Epithelial cell of esophagus (primary cell): ENCODE results near the gene NEU1.
"Not testable (repeated sequence)": the region's sequence is repeated elsewhere in the genome, so short reads cannot be mapped to it uniquely, and the experiment has no call there.

Source experiments
- DNase-seq: peaks from one replicate; pipeline ENCODE4 v3.0.0; 2010; ENCODE audit warnings: low read depth
- H3K4me3 ChIP-seq: 2 replicates; pipeline ENCODE4 v1.5.1; 2011; ENCODE audit warnings: mild to moderate bottlenecking, low read length, control low read depth
- TF ChIP-seq, protein P1 (sequence below): IDR thresholded peaks from 2 replicates; pipeline ENCODE4 v1.5.1; 2011; ENCODE audit warnings: low read depth, mild to moderate bottlenecking, low read length, control low read depth, inconsistent platforms; ENCODE audit not compliant: insufficient read depth; ENCODE audit errors: missing control alignments

The NEU1 gene

DNA sequence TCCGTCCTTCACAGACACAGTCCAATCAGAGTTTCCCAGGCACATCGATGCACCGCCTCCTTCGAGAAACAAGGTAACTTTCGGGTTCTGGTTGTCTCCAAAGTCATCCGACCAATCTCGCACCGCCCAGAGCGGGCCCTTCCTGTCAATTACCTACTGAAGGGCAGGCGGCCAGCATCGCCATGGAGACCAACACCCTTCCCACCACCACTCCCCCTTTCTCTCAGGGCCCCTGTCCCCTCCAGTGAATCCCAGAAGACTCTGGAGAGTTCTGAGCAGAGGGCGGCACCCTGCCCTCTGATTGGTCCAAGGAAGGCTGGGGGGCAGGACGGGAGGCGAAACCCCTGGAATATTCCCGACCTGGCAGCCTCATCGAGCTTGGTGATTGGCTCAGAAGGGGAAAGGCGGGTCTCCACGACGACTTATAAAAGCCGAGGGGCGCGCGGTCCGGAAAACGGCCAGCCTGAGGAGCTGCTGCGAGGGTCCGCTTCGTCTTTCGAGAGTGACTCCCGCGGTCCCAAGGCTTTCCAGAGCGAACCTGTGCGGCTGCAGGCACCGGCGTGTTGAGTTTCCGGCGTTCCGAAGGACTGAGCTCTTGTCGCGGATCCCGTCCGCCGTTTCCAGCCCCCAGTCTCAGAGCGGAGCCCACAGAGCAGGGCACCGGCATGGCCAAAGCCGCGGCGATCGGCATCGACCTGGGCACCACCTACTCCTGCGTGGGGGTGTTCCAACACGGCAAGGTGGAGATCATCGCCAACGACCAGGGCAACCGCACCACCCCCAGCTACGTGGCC lies 35.1 kb downstream of the NEU1 start, which contains the start of gene HSPA1B:
Gene HSPA1B, plus strand, starts transcription at position 453 of the 794 bp plus-strand sequence. Its CDS starts 213 bp downstream, at position 666.
- TF ChIP-seq, protein P1, sequence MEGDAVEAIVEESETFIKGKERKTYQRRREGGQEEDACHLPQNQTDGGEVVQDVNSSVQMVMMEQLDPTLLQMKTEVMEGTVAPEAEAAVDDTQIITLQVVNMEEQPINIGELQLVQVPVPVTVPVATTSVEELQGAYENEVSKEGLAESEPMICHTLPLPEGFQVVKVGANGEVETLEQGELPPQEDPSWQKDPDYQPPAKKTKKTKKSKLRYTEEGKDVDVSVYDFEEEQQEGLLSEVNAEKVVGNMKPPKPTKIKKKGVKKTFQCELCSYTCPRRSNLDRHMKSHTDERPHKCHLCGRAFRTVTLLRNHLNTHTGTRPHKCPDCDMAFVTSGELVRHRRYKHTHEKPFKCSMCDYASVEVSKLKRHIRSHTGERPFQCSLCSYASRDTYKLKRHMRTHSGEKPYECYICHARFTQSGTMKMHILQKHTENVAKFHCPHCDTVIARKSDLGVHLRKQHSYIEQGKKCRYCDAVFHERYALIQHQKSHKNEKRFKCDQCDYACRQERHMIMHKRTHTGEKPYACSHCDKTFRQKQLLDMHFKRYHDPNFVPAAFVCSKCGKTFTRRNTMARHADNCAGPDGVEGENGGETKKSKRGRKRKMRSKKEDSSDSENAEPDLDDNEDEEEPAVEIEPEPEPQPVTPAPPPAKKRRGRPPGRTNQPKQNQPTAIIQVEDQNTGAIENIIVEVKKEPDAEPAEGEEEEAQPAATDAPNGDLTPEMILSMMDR: no peak
- H3K4me3 ChIP-seq: peak within 1 kb of the TSS; percentile 77
- DNase-seq: peak; percentile 100

DNA sequence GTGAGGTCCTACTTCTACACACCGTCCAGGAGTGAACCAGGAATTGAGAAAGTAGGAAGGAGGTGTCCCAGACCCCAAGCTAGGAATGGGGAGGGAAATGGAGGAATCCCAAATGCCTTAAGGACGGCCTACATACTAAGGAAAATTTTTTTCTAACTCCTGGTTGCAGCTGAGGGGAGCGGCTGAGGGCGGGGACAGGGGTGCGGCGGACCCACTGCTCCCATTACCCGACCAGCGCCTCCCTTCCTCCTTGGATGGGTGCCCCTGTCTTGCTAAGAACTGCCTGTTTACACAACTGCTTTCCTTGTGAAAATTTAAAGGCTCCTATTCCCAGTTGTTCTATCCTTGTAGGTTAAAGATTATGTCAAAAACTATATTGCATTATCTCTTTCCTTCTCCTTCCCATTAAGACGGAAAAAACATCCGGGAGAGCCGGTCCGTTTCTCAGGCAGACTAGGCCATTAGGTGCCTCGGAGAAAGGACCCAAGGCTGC lies 35.8 kb downstream of the NEU1 start:
- DNase-seq: peak; percentile 83
- peak overlapping the region; percentile 50 for H3K4me3 ChIP-seq
- TF ChIP-seq, protein P1: no peak

DNA sequence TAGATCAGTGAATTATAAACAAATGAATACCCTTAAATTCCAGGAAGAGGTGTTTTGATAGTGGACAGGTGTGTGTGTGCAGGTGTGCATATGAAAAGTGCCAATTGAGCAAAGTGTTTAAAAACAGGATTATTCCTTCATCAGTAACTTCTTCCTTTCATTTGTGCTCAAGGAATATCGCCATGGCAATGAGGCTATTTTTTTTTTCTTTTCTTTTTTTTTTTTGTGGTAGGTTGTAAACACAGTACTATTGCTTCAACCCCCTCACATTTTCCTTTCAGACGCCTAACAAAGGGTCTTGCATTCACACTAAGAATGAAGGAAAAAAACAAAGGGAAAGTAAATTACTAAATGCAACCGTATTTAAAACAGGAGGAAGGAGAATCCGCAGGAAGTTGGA lies 37.1 kb downstream of the NEU1 start:
- TF ChIP-seq, protein P1: no peak
- DNase-seq: no peak
- peak overlapping the region; percentile 24 for H3K4me3 ChIP-seq

DNA sequence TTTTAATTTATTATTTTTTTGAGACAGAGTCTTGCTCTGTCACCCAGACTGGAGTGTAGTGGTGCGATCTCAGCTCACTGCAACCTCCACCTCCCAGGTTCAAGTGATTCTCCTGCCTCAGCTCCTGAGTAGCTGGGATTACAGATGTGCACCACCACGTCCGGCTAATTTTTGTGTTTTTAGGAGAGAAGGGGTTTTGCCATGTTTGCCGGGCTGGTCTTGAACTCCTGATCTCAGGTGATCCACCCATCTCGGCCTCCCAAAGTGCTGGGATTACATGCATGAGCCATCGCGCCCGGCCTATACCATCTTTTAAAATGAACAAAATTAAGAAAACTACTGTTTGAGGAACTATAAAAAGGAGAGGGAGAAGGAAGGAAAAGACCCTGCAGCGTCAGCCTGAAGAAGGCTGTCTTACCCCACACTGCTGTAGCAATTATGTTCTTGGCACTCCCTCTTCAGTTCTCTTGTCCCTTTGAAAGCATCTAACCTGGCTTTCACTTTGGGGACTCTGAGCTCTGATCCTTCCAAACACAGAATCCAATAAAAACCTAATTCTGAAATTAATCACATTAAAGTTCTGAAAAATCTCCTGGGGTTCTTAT lies 38.9 kb downstream of the NEU1 start:
- not testable (repeated sequence) for H3K4me3 ChIP-seq, DNase-seq

DNA sequence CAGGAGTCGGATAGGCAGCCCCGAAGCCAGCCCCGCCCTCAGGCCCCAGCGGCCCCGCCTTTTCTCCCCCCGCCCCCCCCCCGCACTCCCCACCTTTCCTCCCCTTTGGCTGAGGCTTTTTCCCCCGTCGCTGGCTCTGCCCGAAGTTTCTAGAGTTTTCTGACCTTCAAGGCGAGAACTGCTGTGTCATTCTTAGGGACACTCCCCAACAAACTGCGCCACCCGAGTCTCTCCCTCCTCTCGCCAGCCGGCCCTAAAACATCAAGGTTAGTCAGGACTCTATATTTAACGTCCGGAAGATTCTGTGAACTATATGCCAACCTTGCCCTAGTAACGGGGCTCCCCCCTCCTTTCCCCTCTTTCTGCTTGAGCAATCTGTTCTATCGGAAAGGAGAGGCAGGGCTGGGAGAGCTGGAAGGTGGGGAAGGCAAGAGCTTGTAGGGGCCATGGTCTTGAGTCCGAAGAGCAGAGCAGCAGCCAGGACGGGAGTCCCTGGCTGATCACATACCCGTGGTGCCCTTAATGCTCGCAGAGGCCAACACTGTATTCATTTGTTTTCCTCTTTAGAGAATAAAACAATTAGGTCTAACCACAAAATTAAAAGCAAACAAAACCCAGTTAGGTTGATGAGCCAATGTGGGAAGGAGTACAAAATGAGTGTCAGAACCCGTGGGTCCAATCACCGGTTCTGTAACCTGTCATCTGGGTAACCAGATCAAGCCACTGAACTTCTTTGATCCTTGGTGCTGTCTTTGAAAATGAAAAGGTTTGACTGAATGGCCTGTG lies 40.4 kb downstream of the NEU1 start:
- TF ChIP-seq, protein P1: no peak
- DNase-seq: peak; percentile 80
- peak overlapping the region; percentile 56 for H3K4me3 ChIP-seq

DNA sequence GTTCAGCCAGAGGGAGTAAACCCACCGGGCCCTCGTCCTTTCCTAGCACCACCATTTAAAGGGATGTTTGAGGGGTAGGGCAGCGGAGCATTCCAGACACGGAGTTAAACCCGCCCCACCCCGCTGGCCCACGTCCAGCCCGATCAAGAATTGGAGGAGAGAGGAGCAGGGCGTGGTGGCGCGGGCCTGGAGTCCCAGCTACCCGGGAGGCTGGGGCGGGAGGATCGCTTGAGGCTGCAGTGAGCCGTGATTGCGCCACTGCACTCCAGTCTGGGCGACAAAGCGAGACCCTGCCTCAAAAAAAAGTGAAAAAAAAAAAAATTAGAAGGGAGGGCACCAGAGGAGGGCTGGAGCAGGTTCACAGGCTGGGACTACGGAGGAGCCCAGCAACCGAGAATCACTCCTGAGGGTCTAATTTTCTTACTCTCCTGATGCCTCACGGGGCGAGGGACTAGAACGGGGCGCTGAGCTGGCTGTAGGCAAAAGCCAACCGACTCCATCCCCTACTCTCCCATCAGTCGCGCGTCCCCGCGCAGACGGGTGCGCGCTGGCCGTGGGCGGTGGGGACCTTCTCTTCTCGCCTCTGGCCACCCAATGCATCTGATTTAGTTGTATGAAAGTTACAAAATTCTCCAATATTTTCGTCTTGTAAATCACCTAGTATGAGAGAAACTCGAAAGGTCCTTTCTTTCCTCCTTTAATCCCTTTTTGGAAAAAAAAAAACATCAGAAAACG lies 41.2 kb downstream of the NEU1 start:
- H3K4me3 ChIP-seq: peak overlapping the region; percentile 56
- DNase-seq: peak; percentile 49
- TF ChIP-seq, protein P1: no peak

DNA sequence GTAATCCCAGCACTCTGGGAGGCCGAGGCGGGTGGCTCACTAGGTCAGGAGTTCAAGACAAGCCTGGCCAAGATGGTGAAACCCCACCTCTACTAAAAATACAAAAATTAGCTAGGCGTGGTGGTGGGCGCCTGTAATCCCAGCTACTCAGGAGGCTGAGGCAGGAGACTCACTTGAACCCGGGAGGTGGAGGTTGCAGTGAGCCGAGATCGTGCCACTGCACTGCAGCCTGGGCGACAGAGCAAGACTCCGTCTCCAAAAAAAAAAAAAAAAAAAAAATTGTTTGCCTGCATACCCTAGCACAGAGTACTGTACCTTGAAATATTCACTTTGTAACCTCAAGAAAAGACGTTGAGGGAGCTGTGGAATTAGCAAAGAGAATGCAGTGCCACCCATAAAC lies 42.2 kb downstream of the NEU1 start:
- DNase-seq, H3K4me3 ChIP-seq: not testable (repeated sequence)
